GM23248 (cell line): Measurements from ENCODE around the gene RAB3GAP1. TPM values are rescaled to one million over a fixed set of nuclear protein-coding genes. Genes with fewer than 3 reads are reported as not detected.

Experiments used
- DNase-seq: peaks from one replicate; pipeline ENCODE4 v3.0.0-alpha.2; 2015
- H2AFZ ChIP-seq: fragments of 200-600 bp; sonication (generic); 2 replicates; pipeline ENCODE4 v1.6.1; 2016; ENCODE audit warnings: antibody characterized with exemption
- H3F3A ChIP-seq: fragments of 200-600 bp; sonication (generic); 2 replicates; pipeline ENCODE4 v1.6.1; 2016; ENCODE audit warnings: mild to moderate bottlenecking, antibody characterized with exemption, mixed run types; ENCODE audit not compliant: insufficient read depth
- H3K27ac ChIP-seq: fragments of 200-600 bp; sonication (generic); 2 replicates; pipeline ENCODE4 v1.5.1; 2016; ENCODE audit warnings: mild to moderate bottlenecking
- H3K27me3 ChIP-seq: fragments of 200-600 bp; sonication (generic); replicated peaks from 2 replicates; pipeline ENCODE4 v1.6.1; 2016; ENCODE audit warnings: mild to moderate bottlenecking; ENCODE audit not compliant: insufficient read depth
- H3K36me3 ChIP-seq: fragments of 200-600 bp; sonication (generic); 2 replicates; pipeline ENCODE4 v1.6.1; 2016; ENCODE audit warnings: low read depth, mild to moderate bottlenecking
- H3K4me1 ChIP-seq: fragments of 200-600 bp; sonication (generic); 2 replicates; pipeline ENCODE4 v1.6.1; 2016; ENCODE audit warnings: mild to moderate bottlenecking; ENCODE audit not compliant: insufficient read depth
- H3K4me2 ChIP-seq: fragments of 200-600 bp; sonication (generic); one replicate; pipeline ENCODE4 v1.6.1; 2016; ENCODE audit warnings: mild to moderate bottlenecking; ENCODE audit not compliant: unreplicated experiment
- H3K4me3 ChIP-seq: fragments of 200-600 bp; sonication (generic); 2 replicates; pipeline ENCODE4 v1.5.1; 2016; ENCODE audit warnings: mild to moderate bottlenecking
- H3K79me2 ChIP-seq: fragments of 200-600 bp; sonication (generic); 2 replicates; pipeline ENCODE4 v1.6.1; 2016; ENCODE audit warnings: mild to moderate bottlenecking; ENCODE audit not compliant: insufficient read depth
- H3K9ac ChIP-seq: fragments of 200-600 bp; sonication (generic); 2 replicates; pipeline ENCODE4 v1.6.1; 2016; ENCODE audit warnings: mild to moderate bottlenecking
- H3K9me2 ChIP-seq: fragments of 200-600 bp; sonication (generic); 2 replicates; pipeline ENCODE4 v1.6.1; 2016; ENCODE audit warnings: mixed run types, mild to moderate bottlenecking, moderate library complexity; ENCODE audit not compliant: insufficient read depth
- H3K9me3 ChIP-seq: fragments of 200-600 bp; sonication (generic); one replicate; pipeline ENCODE4 v1.6.1; 2017; ENCODE audit warnings: low read depth
- H4K20me1 ChIP-seq: fragments of 200-600 bp; sonication (generic); 2 replicates; pipeline ENCODE4 v1.6.0; 2016; ENCODE audit not compliant: insufficient read depth
- EZH2 ChIP-seq: fragments of 200-600 bp; sonication (generic); IDR thresholded peaks from 2 replicates; pipeline ENCODE4 v1.6.1; 2018; ENCODE audit warnings: antibody characterized with exemption, mild to moderate bottlenecking; ENCODE audit not compliant: insufficient read depth, poor library complexity, severe bottlenecking
- EZH2phosphoT487 ChIP-seq: fragments of 200-600 bp; sonication (generic); IDR thresholded peaks from 2 replicates; pipeline ENCODE4 v1.6.1; 2018; ENCODE audit warnings: antibody characterized with exemption, moderate library complexity, mild to moderate bottlenecking, low read depth; ENCODE audit not compliant: insufficient read depth
- WGBS, 2 experiments: methylation state at CpG; one replicate each; pipeline ENCODE4 v1.1.6; 2015 to 2017; ENCODE audit warnings: low lambda C conversion rate in 2 of 2, low coverage in 1 of 2; ENCODE audit errors: missing lambda C conversion rate in 2 of 2; 5-methylcytosine and 5-hydroxymethylcytosine counted together
- in situ Hi-C: fragments of 300-500 bp; cut with MboI; formaldehyde crosslinking; loops from 2 replicates; pipeline ENCODE4 v1.15.0; 2020
- polyA plus RNA-seq: library from polyadenylated mRNA; unstranded; fragments of >200 nt; fragmentation: Nextera tagmentation; extraction: Ambion mirVana; gene quantifications from 2 replicates; pipeline ENCODE4 v1.2.1, GENCODE V29; 2016
- total RNA-seq: library from RNA; depleted of rRNA; stranded (reverse); fragments of >200 nt; shearing (Covaris generic); gene quantifications from 2 replicates; pipeline ENCODE4 v1.2.3, GENCODE V29; 2014

Gene RAB3GAP1
- total and polyA plus RNA-seq, 2 experiments from 2014 or later: 35.5 to 72.1 TPM

DNA sequence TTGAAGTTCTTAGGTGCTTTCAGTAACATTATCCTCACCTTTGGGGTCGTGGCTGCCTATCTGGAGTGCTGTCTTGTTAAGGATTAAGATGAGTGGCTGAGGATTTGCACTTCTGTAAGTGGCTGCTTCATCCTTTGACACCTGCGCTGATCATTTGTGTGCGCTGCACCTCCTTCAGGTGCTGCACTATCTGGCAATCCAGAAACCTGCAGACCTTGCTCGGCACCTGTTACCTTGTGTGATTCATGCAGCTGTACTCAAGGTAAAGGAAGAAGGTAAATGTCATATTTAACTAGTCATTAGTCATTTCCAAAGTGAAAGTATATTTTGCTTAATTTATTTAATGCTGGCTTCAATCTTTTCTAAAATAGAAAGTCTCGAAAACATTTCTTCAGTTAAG is 110.3 kb downstream of the RAB3GAP1 start:
- 0 out of 2 replicates have a peak, but pooled peaks cover 4% of the 10 kb centered on the region for H3K79me2 ChIP-seq
- H3K36me3 ChIP-seq: peaks cover 32% of the 10 kb centered on the region; the same call in 1 of the 2 replicates
- no peaks in the 10 kb centered on the region for H3K27me3 ChIP-seq
- no peaks in the 10 kb centered on the region for H3K9me3 ChIP-seq
- H3K27ac ChIP-seq: no peak overlapping the region
- H3K4me1 ChIP-seq: peaks cover 13% of the 10 kb centered on the region
- no peak overlapping the region for H3K9ac ChIP-seq
- 93 to 96% methylated on average over 5 of the region's 5 CpGs for WGBS, 2 experiments
- H2AFZ ChIP-seq: no peak overlapping the region
- TF ChIP-seq EZH2phosphoT487 (no peak), EZH2 (no peak)
- H3K9me2 ChIP-seq: no peaks in the 10 kb centered on the region
- no peak overlapping the region for H3K4me3 ChIP-seq
- H4K20me1 ChIP-seq: no peaks in the 10 kb centered on the region
- DNase-seq: no peak
- H3K4me2 ChIP-seq: no peak overlapping the region
- peaks cover 38% of the 10 kb centered on the region for H3F3A ChIP-seq
- in situ Hi-C loops: no loop called here

- H2AFZ ChIP-seq: no peak overlapping the region
- 76 to 80% methylated on average over 4 of the region's 4 CpGs for WGBS, 2 experiments
- in situ Hi-C loops: no loop called here
- H3K79me2 ChIP-seq: 0 out of 2 replicates have a peak, but pooled peaks cover 4% of the 10 kb centered on the region
- H3K36me3 ChIP-seq: peaks cover 36% of the 10 kb centered on the region; the same call in 1 of the 2 replicates
- peaks cover 13% of the 10 kb centered on the region for H3K4me1 ChIP-seq
- peaks cover 38% of the 10 kb centered on the region for H3F3A ChIP-seq
- no peaks in the 10 kb centered on the region for H4K20me1 ChIP-seq
- H3K27ac ChIP-seq: no peak overlapping the region
- no peaks in the 10 kb centered on the region for H3K9me2 ChIP-seq
- no peak for DNase-seq
- TF ChIP-seq EZH2phosphoT487: no peak
- TF ChIP-seq EZH2: no peak
- no peak overlapping the region for H3K9ac ChIP-seq
- H3K9me3 ChIP-seq: no peaks in the 10 kb centered on the region
- no peak overlapping the region for H3K4me3 ChIP-seq
- no peak overlapping the region for H3K4me2 ChIP-seq
- H3K27me3 ChIP-seq: no peaks in the 10 kb centered on the region
These were observed 110.7 kb downstream of the RAB3GAP1 start for GRCh38 chr2:135162786-135163185.

DNA sequence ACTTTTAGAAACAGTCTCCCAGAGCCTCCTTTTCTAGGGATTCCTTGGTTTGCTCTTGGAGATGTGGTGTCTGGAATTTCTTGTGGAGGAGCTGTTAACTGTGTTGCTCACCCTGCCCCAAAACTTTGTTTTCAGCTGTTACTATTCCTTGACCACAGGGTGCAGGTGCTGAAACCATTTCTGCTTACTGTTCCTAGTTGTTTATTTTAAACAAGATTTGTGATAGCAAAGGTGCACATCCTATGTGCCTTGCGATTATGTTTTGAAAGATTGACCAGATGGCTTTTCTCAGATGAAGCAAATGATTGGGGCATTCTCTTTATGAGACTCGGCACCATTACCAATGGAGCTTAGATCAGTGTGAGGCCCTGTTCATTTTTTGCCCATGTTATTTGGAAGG is 111.2 kb downstream of the RAB3GAP1 start:
- no peak for DNase-seq
- peaks cover 13% of the 10 kb centered on the region for H3K4me1 ChIP-seq
- no peak overlapping the region for H2AFZ ChIP-seq
- no peak for TF ChIP-seq EZH2phosphoT487
- no peak for TF ChIP-seq EZH2
- peaks cover 35% of the 10 kb centered on the region; the same call in 1 of the 2 replicates for H3K36me3 ChIP-seq
- in situ Hi-C loops: no loop called here
- H3F3A ChIP-seq: peaks cover 38% of the 10 kb centered on the region
- no peak overlapping the region for H3K27ac ChIP-seq
- H4K20me1 ChIP-seq: no peaks in the 10 kb centered on the region
- H3K9ac ChIP-seq: no peak overlapping the region
- no peaks in the 10 kb centered on the region for H3K9me2 ChIP-seq
- no peak overlapping the region for H3K4me3 ChIP-seq
- no peaks in the 10 kb centered on the region for H3K27me3 ChIP-seq
- H3K9me3 ChIP-seq: no peaks in the 10 kb centered on the region
- WGBS, 2 experiments: 96 to 98% methylated on average over 2 of the region's 2 CpGs
- no peak overlapping the region for H3K4me2 ChIP-seq
- H3K79me2 ChIP-seq: 0 out of 2 replicates have a peak, but pooled peaks cover 4% of the 10 kb centered on the region

DNA sequence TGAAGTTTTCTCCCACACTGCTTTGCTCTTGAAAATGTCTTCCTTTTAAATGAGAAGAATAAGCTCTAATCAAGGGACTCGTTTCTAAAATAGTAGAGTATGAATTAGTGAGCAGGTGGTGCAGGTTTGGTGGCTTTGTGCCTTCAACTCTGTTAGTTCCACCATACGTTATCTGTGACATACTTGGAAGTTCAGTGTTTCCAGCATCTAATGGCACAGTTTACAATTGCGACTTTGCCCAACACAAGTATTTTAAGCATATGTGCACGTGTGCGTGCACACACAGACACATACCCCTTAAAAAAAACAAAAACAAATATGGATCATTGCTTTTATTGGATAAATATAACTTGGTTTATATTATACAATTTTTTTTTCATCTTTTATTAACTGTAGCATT is 111.8 kb downstream of the RAB3GAP1 start:
- in situ Hi-C loops: no loop called here

More for the DNA sequence above, 111.8 kb downstream of the RAB3GAP1 start:
- H3K9me2 ChIP-seq: no peaks in the 10 kb centered on the region
- H3K4me2 ChIP-seq: no peak overlapping the region
- H2AFZ ChIP-seq: no peak overlapping the region
- H3F3A ChIP-seq: peaks cover 38% of the 10 kb centered on the region
- no peaks in the 10 kb centered on the region for H4K20me1 ChIP-seq
- TF ChIP-seq EZH2 (no peak), EZH2phosphoT487 (no peak)
- 0 out of 2 replicates have a peak, but pooled peaks cover 4% of the 10 kb centered on the region for H3K79me2 ChIP-seq
- H3K27me3 ChIP-seq: no peaks in the 10 kb centered on the region
- no peaks in the 10 kb centered on the region for H3K9me3 ChIP-seq
- H3K4me3 ChIP-seq: no peak overlapping the region
- DNase-seq: no peak
- no peak overlapping the region for H3K9ac ChIP-seq
- 81 to 87% methylated on average over 5 of the region's 5 CpGs for WGBS, 2 experiments
- H3K36me3 ChIP-seq: peaks cover 35% of the 10 kb centered on the region
- H3K4me1 ChIP-seq: peaks cover 13% of the 10 kb centered on the region
- peak overlapping the region; percentile 86 for H3K27ac ChIP-seq
